GM19395 (cell line): ENCODE measurements around the gene RAD18.

Experiments used
- ATAC-seq: cut with Tn5 transposase; IDR thresholded peaks from one replicate; pipeline ENCODE4 v1.9.1; 2021; ENCODE audit warnings: mild to moderate bottlenecking, moderate library complexity; ENCODE audit not compliant: unreplicated experiment

The RAD18 gene

GRCh38 chr3:8986741-8987140 lies 23.5 kb upstream of the RAD18 start:
- ATAC-seq = no peak

- ATAC-seq = no peak
These were observed 22.6 kb upstream of the RAD18 start for GRCh38 chr3:8985876-8986275.

DNA sequence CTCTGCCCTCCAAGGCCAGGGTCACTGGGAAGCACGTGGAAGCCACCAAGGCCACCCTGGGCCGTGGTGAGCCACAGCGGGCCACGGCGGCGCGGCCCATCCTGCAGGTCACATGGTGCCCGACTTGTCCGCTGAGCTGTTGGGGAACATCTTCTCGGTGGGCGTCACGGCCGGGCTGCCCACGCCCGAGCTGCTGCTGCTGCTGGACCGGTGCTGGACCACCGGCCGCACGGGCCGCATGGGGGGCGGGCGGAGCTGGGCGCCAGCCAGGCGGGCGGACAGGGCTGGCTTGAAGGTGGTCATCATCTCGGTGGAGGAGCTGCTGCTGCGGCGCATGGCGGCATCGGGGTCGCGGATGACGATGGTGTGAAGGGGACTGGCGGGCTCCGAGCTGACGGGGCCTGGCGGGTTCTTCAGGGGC lies 22.1 kb upstream of the RAD18 start:
- ATAC-seq = no peak

DNA sequence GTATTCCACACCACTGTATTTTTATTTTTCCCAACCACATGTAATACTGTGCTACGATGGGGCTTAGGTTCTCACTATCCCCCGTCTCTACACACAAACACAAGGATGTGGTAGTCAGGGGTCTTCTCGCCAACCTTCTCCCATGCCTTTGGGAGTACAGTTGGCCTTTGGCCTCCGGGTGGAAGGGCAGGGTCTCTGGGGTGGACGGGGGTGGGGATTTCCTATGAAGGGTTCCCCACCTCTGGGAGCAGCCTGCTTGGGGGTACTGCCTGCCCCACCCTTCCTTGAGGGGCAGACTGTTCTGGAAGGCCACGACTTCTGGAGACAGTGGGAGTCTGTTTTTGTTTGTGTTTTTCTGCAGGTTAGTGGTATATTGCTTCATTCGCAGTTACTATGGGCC lies 21.3 kb upstream of the RAD18 start:
- no peak for ATAC-seq

- no peak for ATAC-seq
These were observed 20.8 kb upstream of the RAD18 start for GRCh38 chr3:8984081-8984480.

- ATAC-seq = no peak
These were observed 20.3 kb upstream of the RAD18 start for GRCh38 chr3:8983591-8983990.

DNA sequence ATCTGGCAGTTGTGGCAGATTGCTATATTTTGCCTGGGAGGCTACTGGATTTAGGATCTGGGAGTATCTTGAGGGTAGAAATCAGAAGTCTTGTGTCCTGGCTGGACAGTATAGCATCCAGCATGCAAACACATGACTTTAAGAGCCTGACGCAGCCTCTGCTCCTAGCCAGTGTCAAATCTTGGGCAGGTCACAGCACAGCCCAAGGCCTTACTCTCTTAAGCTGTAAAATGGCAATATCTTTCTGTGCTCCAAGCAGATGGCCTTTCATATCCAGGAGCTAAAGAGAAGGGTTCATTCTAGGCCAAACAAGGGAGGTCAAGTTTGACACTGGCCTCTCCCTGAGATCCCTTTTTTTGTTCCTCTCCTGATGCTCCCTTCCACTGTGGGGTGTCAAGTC lies 19.8 kb upstream of the RAD18 start:
- no peak for ATAC-seq

DNA sequence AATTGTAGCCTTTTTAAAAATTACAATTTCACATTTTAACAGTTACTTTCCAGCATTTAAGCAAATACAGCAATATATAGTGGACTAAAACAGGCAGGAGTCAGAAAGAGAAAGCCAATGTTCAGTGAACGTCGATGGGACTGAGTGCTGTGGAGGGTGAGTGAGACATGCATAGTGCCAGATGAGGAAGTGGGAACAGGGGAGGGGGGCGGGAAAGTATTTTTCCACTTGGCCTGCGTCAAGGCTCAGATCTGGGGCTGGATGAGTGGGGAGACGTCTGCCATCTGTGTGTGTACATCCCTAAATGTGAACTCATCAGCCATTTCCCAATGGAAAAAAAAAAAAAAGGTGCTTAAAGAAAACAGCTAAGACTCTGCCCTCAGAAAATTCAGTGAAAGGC lies 19.2 kb upstream of the RAD18 start:
- ATAC-seq = no peak

- ATAC-seq = no peak
These were observed 18.4 kb upstream of the RAD18 start for GRCh38 chr3:8981700-8982099.

- no peak for ATAC-seq
These were observed 18.0 kb upstream of the RAD18 start for GRCh38 chr3:8981296-8981695.

- ATAC-seq = no peak
These were observed 17.5 kb upstream of the RAD18 start for GRCh38 chr3:8980756-8981257.

GRCh38 chr3:8979262-8979661 lies 16.0 kb upstream of the RAD18 start:
- no peak for ATAC-seq

DNA sequence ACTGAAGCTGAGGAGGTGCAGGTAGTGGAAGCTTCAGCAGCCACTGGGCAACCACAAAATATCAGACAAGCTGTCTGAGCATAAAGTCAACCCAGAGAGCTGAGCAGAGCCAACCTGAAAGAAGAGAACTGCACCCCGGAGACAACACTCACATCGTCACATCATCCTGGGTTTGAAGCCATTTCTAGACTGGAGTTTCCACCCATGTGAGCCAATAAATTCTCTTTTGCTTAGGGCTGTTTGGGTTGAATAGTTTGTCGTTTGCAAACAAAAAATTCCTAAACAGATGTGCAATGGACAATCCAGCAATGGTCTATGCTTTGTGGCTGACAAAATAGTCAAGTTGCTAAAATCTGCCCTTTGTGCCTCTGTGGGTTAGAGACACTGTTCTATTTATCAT lies 15.3 kb upstream of the RAD18 start:
- no peak for ATAC-seq

DNA sequence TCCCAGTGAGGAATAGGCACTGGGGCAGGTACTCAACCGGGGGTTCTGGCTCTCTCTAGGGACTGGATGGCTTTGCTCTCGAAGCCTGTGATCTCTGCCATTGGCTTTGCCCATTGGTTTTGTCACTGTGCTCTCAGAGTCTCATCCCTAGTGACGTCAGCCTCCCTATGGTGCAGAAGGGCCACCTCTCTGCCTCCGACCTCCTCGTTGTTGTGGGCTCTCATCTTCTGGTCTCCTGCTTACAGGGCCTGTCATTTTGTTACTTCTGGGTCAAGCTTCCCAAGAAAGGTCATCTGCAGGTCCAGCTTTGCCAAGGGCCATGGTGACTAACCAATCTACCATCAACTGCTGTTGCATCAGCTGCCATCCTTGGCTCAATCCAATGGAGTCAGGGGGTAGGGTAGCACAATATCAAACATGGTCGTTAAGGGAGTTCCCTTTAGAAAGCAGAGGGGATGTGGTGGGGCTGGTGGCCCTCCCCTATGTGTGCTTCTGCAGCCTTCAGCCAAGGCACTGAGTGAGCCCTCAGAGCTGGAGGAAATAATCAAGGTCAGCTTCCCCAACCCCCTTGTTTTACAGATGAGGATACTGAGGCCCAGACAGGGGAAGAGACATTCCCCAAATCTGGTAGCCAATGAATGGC lies 13.4 kb upstream of the RAD18 start:
- no peak for ATAC-seq

GRCh38 chr3:8975081-8976020 lies 12.1 kb upstream of the RAD18 start:
- ATAC-seq = no peak

GRCh38 chr3:8974458-8974857 lies 11.2 kb upstream of the RAD18 start:
- ATAC-seq = no peak

- ATAC-seq = no peak
These were observed 9.4 kb upstream of the RAD18 start for GRCh38 chr3:8972639-8973038.

- ATAC-seq = peak; percentile 74
These were observed 7.8 kb upstream of the RAD18 start for GRCh38 chr3:8970971-8971589.

GRCh38 chr3:8969241-8969640 lies 6.0 kb upstream of the RAD18 start:
- no peak for ATAC-seq

DNA sequence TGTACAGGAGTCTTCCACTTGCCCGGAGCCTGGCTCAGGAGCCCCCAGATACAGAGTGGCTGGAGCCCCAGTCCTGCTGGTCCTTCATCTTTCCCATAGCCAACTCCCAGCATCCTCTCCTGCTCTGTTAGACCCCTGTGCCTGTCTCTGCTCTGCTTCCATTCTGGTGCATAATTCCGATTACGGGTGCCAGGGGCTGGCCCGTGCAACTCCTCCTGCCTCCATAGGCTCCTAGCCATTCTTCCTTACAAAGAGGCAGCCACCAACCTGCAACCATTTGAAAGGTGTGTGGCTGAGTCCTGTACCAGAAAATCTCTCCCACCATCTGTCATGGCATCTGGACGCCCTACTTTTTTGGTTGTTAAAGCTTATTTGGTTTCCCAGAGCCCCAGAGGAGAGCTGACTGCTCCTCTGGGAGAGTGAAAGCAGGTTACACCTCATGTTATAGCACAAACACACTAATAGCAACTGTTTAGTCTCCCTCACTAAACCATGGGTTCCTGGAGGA lies 5.2 kb upstream of the RAD18 start:
- no peak for ATAC-seq

- no peak for ATAC-seq
These were observed 4.3 kb upstream of the RAD18 start for GRCh38 chr3:8967553-8967952.
